NCI-H2029 (cell line): ENCODE data around the gene ANKRD39.
A peak's percentile ranks its signal among the peaks of the same experiment; 100 is the strongest.

Experiments
- DNase-seq: peaks from one replicate; lab custom pipeline; 2025; lab: John Stamatoyannopoulos, UW

Gene ANKRD39

DNA sequence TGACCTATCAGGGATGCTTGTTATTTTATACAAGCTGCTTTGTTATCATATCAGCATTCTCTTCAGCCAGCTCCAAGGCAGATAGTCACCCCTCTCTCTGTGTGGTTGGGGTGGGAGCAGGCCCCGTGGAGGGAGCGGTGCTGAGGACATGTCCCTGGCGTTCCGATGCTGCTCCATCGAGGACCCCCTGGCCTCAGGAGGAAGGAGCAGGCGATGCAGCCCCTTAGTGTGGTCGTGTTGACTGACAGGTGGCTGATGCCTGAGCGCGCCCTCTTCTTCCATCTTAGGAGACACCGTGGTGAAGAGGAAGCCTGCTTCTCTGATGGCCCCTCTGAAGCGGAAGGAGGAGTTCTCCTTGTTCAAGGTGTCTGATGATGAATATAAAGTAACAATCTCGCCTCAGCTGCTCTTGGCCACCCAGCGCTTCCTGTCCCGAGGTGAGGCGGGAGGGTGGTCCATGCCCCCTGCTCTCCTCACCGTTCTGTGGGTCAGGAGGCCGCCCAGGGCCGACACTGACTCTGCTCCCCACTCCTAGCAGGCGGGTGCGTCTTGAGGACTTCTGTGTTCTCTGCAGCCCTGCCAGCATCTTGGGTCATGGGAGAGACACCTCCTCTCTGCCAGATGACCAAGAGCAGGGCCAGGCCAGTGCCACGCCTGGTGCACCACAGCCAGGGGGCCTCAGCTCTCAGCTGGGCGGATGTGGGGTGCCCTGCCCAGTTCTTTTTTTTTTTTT lies 31.1 kb downstream of the ANKRD39 start:
- DNase-seq = no peak

- no peak for DNase-seq
Measured at GRCh38 chr2:96825057-96825456, 32.8 kb downstream of the ANKRD39 start.

- DNase-seq = no peak
Measured at GRCh38 chr2:96824079-96824870, 33.5 kb downstream of the ANKRD39 start.

GRCh38 chr2:96823198-96823597 lies 34.6 kb downstream of the ANKRD39 start:
- DNase-seq = no peak

DNA sequence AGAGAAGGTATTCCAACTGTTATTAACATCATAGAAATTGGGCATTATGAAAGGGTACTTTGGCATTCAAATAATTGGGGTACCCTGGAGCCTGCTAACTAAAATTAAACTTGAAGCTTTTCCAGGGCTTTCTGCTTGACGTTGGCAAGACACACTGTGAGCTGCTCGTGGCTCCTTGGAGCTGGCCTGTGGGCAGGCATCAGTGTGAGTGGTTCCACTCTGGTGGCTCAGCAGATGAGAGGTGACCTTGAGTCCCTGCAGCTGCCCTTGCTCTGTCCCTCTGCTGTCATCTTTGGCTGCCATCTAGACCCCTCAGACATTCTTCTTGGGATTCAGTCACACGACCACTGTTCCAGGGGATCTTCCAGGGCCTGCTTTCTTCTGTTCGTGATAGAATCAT lies 35.0 kb downstream of the ANKRD39 start:
- no peak for DNase-seq

DNA sequence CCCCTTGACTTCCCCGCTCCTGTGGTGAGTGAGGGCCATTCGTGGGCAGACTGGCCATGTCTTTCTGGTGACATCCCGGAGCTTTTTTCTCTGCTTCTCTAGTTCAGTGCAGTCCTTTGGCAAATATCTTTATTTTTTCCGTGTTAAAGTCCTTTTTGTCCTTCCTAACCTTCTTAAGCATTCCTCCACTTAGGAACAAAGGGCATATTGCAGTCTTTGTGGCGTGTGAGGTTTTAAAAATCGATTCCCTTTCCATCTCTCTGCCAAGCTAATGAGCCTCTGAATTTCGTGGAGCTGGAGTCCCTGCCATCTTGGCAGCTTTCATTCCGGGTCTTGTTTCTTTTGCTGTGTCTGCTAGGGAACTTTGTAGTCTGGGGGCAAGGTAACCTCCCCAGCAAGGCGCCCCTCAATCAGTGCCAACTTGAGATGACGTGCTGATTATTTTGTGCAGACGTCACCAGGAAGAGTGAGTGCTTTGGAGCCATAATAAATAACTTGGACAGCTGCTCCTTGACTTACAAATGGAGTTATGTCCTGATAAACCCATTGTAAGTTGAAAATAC lies 36.6 kb downstream of the ANKRD39 start:
- no peak for DNase-seq

- no peak for DNase-seq
Measured at GRCh38 chr2:96819876-96820511, 37.8 kb downstream of the ANKRD39 start.

- peak; percentile 52 for DNase-seq
Measured at GRCh38 chr2:96819128-96819875, 38.5 kb downstream of the ANKRD39 start.

- DNase-seq = no peak
Measured at GRCh38 chr2:96817882-96818281, 39.9 kb downstream of the ANKRD39 start.

- DNase-seq = no peak
Measured at GRCh38 chr2:96816836-96817702, 40.7 kb downstream of the ANKRD39 start.

- peak; percentile 75 for DNase-seq
Measured at GRCh38 chr2:96816127-96816835, 41.5 kb downstream of the ANKRD39 start, which contains the start of gene CNNM3. TSS of gene CNNM3 (plus strand) at chr2:96816268. CDS start at chr2:96816278, 10 bp downstream.

- no peak for DNase-seq
Measured at GRCh38 chr2:96815326-96816126, 42.3 kb downstream of the ANKRD39 start.

DNA sequence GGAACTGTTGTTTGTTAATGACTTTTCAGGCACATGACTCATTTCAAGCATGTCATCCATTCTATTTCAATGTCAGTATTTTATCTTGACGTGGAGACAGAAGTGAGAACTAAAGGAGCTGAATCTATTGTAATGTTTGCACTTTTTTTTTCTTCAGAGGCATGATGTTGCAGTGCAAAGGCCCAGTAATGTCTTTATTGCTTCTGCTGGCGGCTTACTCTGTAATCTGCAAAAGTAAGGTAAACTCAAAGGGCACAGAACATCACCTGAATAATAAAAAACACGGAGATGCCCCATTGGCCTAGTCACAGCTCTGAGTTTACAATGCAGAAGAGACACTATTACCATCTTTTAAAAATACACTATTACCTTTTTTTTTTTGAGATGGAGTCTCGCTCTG lies 44.2 kb downstream of the ANKRD39 start:
- no peak for DNase-seq

DNA sequence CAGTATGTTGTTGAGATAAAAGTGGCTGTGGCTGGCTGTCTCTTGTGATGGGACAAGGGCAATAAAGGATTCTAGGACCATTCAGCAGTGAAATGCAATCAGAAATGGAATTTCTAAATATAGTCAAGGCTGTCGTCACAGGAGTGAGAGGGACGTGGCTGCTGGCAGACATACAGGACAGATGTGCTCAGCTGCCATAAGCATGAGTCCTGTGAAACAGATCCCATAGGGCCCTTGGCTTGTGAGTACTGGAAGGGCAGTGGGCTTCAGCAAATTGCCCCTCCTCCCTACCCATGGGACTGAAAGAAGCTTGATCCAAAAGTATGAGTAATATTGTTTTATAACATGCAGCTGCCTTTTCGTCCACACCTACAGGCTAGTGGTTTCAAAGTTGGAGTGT lies 45.9 kb downstream of the ANKRD39 start:
- no peak for DNase-seq

DNA sequence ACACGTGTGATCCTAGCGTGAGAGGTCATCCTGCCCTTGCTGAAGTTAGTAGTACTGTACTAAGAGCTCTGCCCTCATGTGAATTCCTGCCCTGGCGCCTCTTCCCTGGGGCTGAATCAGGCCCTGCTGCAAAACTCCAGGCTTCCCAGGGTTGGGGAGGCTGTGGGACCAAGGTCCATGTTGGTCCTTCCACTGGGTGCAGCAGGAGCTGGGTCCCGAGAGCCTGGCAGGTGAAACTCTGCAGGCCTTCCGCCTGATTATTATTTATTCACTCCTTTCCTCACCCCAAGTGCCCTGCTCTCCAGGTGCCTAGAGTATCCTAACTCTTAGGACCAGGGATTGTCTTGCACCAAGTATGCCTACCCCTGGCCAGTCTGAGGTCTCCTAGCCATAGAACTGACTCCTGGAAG lies 47.0 kb downstream of the ANKRD39 start:
- DNase-seq = no peak

- DNase-seq = no peak
Measured at GRCh38 chr2:96809951-96810782, 47.6 kb downstream of the ANKRD39 start.

DNA sequence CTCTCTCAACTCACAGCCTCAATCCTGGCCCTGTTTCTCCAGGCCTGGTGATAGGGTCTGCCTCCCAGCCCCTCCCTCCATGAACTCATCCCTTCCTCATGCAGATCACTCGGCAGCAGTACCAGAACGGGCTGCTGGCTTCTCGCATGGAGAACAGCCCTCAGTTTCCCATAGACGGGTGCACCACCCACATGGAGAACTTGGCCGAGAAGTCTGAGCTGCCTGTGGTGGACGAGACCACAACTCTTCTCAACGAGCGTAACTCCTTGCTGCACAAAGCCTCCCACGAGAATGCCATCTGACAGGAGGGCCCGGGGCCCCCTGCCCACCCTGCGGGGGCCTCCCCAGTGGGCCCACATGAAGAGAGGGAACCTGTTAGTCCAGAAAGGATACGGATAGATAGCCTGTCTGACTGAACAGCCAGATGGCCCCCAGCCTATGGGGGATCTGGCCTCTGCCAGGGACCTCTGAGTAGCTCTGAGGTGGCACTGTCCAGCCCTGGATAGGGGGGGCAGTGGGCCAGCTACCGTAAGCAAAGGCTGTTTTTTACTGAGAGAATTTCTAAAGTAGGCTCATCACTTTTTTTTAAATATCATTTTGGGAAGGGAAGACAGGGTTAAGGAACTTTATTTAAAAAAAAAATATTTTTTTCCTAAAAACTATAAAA lies 48.5 kb downstream of the ANKRD39 start:
- no peak for DNase-seq
